T-helper 22 cell (primary cell): Measurements from ENCODE around the gene PRKN.
"Not testable (repeated sequence)": the region's sequence is repeated elsewhere in the genome, so short reads cannot be mapped to it uniquely, and the experiment has no call there.

Source experiments
- DNase-seq: peaks from one replicate; pipeline ENCODE4 v3.0.0-alpha.2; 2020; ENCODE audit warnings: low read depth

PRKN gene

DNA sequence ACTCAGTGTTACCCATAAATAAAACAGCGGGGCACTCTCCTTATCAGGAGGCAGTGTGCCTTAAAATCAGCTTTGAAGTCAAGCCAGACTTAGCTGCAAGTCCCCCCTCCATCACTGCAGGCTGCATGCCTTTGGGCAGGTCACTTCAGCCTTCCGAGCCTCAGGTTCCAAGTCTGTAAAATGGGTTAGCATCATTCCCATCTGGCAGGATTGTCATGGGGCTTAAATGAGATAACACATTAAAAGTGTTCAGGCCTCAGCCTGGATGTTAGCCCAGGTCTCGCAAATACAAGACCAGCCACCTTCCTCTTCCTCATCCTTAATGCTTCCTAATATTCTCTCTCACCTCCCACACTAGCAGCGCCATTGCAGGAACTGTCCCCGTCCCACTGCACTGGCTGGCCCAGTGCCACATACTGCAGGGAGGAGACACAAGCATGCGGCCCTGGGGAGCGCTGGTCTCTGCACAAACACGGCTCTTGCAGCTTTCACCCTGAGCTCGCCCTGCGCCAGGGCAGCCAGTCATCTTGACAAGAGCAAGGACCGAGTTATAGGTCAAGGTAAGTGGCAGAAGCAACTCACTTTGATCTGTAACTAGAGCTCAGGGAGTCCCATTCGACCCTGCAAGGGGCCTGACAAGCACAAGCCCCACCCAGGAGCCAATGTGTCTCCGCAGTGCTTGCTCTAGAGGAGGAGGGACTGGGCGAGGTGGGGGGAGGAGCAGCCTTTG is 889.1 kb downstream of the PRKN start:
- DNase-seq, result no peak

DNA sequence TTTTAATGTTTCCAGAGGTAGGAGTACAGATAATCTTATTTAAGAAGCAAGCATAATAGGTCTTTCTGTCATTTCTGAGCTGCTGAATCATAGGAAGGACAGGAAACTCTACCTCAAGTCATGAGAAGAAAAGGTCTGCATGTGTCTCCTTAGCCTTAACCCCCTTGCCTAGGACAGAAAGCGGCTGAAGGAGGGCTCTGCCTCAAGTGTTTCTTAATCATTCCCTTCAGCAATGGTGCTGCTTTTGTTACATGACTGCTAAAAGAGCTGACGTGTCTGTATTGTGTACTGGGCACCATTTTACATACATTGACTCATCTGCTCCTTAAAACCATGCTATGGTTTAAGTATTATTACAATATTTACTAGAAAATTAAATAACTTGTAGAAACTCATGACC is 889.7 kb downstream of the PRKN start:
- DNase-seq, result no peak

DNA sequence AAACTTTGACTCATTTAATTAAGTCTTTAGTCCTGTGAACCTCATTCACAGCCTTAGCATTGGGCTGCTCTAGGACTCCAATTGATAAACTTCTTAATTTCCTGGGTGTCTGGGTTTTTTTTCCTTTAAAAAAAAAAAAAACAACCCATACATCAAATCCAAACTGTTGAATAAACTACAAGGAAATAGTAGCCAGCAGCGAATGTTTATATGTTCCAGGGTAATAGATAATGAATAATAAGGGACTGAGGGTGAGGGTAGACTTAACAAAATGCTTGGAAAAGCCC is 890.2 kb downstream of the PRKN start:
- no peak for DNase-seq

DNA sequence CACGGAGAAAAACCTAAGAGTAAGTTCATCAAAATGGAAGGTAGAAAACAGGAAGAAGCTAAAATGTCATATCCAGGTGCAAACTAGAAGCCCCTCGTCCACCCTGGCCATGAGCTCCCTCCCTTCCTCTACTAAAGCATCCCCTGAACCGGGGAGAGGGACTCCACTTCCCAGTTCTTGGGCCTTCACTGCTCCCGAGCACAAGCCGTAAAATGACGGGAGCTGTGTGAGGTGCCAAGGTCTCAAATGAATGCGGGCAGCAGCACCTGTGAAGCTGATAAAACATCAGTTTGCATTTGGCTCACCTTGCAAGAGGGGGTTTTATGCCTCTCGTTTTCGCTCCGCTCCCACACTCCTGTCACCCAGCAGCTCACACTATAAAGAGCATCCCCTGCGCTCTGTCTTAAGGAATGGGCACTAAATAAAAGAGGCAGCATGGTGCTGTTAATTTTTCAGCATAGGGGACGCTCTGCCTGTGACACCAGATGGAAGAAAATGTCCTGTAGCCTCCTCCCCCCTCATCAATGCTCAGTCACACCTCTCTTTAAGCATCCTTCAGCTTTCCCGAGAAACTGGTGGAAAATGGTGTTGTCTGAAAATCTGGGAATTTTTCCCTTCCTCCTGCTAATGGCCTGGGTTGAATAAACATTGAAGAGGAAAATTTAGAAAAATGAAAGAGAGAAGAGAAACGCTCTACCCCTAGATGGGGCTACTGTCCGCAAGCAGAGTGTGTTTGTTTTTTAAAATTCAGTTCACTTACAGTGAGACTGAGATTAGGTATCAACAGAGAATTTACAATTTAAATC is 890.7 kb downstream of the PRKN start:
- no peak for DNase-seq

DNA sequence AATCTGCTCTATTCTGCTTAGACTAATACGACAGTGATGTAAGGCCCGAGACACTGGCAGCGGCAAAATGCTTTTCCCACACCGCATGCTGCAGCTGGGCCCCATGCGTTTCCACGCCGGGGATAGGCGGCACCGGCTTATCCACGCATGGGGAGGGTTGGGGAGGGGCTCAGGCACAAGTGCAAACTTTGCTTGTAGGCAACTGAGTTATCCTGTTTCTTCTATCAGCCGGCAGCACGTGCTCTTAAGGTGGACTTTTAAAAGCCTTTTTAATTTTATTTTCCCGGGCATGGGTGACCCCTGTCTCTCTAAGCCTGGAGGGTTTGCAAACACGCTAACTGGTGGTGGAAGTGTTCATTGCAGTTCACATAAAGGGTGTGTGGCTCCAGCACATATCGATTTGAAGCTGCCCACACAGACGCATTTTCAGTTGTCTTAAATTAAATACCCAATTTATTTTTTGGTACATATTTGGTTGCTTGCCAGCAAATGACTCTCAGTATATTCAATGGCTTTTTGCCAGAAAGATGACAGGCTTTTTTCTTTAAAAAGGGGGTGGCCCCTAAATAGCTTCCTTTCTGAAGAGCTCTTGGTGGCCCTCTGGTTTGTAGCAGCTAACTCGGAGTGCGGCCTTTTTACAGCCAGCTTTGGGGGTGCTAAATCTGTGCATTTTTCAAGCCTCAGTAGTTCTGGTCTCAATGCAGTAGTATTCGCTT is 891.9 kb downstream of the PRKN start:
- DNase-seq, result no peak

DNA sequence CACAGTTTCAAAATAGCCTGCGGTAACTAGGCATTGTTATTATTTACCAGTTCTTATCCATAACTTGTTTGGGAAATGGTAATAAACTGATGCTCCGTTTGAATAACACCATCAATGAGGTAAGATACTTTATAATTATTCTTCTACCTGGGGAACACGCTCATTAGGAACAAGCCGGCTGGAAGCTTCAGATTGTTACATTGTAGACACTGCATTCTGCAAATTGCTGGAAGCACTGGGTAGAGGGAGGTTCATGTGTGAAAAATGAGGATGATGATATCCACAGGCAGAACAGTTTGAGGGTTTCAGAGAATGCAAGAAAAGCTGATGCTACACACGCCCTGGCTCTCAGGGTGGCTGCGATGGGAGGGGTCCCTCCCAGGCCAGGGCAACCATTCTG is 893.1 kb downstream of the PRKN start:
- DNase-seq, result no peak

DNA sequence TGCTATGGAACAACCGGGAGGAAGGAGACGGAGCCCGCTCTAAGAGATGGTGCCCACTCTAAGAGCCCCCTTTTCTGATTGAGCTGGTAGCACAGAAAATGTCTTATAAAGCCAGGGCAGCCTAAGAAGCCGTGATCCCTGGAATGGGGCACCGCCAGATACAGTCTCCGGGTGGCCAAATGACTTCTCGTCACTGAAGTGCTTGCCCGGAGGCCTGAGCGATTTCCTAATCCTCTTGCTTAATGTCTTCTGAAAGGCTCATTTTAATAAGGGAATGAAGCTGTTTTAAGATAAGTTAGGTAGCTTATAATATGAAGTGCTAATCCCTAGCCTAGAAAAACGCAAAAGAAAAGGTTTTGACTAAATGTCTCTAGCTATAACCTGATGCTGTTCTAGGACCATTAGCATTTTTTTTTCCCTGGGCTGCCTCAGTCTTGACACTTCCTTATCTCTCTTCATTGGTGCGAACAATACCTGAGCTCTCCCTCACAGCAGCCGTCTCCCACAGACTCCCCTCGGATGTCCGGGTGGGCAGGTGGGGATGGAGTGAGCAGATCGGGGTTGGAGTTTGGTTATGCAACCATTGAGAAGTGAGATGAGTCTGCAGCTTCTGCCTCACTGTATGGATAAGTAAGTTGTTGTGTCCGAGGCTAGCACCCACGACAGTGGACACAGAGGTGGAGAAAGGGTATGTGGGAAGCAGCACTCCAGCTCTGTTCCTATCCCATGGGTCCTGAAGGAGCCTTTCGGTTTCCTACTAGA is 894.3 kb downstream of the PRKN start:
- no peak for DNase-seq

DNA sequence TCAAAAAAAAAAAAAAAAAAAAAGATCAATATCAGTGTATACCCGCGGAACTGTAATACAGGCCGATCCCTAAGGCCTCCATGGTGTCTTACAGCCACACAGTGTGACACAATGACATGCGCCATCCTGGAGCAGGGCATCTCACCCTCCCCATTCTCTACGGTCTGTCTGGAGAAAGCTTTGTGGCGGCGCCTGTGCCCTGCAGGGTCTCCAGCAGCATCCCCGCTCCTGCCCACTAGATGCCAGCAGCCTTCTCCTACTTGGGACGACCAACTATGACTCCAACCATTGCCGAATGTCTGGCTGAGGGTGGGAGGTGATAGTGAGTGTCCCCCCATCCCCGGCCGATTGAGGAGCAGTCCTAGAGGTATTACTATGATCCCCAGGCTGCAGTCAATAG is 894.9 kb downstream of the PRKN start:
- no peak for DNase-seq

DNA sequence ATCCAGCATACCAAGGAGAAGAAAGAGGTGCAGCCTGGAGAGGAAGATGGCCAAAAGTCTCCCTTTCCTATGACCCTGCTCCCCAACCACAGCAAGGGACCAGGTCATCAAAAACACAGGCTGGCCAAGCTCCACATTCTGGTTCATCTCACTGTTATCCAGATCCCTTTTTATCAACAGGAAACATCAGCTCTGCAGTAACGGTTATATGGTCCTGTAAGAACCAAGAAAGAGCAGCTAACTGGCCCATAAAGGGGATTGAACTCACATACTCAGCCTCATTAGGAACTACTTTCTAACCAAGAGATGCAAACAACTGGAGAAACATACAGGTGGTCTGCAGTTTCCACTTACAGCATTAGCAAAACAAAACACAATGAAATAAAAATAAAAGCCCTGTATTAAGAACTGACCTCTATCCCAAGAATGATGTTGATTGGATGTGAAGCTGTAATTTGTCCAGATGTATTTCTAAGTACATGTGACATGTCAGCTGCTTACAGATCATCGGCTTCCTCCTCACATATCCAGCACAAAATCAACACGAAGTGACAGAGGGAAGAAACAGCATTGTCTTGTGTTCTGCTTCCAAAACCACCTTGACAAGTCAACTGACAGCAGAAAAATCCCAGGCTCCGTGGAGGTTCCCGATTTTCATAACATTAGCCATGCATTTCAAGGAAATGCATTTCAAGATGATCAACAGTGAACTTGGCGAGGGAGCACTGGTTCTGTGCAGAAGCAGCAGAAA is 896.5 kb downstream of the PRKN start:
- DNase-seq, result no peak

DNA sequence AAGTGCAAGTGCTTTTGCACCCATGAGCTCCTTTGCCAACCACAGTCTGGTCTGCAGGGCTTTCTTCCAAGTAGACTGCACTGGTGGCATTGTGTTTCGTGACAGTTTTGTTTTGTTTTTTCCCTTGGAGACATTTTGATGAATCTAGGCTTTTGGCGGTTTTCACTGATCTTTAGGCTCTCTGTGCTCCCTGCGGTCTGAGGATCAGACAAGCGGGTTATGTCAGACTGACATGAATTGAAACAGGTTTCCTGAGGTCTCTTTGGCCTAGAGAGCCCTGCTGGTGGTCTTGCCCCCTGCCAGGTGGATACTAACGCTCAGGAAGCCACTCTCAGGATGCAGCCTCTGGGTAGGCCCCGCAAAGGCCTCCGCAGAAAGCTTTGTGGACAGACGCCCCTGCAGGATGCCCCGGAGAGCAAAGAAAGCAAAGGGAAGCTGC is 898.3 kb downstream of the PRKN start:
- no peak for DNase-seq

DNA sequence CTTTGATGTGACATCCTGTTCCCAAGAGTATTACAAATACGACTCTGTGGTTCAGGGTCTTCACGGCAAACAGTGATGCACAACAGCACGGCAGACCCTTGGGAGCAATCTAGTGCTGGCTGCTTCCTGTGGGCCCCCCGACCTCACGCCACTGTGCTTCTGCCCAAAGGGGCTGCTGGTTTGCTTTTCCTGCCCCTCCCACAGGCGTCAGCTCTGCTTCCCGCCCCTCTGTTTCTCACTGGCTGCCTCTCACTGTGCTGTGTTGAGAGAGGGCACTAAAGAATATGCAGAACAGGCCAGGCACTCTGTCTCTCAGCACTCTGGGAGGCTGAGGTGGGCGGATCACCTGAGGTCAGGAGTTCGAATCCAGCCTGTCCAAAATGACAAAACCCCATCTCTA is 899.2 kb downstream of the PRKN start:
- DNase-seq, result no peak

DNA sequence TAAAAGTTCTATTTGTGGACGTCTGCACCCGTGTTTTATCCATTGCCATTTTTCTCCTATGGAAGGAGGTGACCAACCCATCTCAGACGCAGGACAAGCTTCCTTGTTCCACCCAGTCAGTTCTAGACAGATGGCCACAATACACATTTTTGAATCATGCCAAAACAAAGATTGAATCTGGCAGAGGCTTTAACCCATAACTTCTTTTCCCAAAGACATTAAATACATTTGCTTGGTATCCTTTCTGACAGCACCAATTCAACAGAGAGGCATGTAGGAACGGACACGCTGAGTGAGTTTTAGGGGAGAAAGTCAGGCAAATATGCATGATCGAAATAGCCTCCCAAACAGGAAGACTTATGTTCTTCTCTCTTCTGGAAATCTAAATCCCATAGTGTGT is 901.1 kb downstream of the PRKN start:
- no peak for DNase-seq

DNA sequence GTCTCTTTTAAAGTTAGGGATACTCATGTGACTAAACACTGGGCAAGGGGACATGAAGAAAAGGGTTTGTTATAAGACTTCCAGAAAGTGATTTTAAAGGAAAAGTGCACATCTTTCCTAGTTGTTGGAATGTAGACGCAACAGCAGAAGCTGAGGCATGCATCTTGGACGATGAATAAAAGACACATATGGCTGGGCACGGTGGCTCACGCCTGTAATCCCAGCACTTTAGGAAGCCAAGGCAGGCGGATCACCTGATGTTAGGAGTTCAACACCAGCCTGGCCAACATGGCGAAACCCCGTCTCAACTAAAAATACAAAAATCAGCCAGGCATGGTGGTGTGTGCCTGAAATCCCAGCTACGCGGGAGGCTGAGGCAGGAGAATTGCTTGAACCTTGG is 905.4 kb downstream of the PRKN start:
- not testable (repeated sequence) for DNase-seq

DNA sequence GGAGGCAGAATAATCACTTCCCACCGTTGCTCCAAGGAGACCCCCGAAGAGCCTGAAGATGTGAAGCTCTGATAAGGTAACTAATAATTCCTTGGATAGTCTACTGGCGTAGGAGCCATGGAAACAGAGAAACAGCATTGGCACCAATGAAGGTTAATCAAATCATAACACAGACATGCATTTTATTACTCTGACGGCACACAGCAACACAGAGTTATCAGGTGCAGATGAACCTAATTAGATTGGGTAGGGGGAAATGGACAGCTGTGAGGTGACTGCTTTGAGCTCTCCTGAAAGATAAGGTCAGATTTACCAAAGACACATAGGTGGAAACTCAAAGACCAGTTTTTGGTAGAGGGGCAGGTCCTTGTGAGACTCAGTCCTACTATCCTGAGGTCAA is 909.7 kb downstream of the PRKN start:
- no peak for DNase-seq

DNA sequence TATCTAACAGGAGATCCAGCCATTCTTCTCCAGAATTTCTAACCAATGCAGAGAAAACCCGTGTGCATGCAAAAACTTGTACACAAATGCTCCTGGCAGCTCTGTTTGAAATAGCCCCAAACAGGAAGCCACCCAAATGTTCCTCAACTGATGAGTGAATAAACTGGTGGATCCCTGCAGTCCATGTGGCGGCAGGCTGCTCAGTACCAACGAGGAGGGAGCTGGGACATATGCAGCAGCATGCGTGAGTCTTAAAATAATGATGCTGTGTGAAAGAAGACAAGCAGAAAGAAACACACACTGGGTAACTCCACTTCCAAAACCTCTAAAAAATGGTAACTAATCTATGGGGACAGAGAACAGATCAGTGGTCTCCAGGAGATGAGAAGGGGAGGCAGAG is 911.6 kb downstream of the PRKN start:
- DNase-seq, result no peak

DNA sequence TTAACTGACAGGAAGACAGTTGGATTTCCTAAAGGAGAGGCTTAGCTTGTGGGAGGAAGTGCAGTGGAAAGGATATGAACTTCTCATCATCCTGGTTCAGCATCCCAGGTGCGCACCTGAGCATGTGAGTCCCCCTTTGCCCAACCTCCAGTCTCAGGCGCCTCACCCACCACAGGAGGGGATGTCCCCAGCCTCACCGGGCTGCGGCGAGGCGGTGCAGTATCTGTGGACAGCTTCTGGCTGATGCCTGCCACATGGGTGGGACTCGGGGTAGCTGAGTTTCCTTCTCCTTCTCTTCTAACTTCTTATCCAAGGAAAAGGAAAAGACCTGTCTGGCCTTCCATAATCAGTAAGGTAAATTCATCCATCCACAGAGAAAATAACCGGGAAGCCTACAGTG is 914.4 kb downstream of the PRKN start:
- DNase-seq, result no peak

DNA sequence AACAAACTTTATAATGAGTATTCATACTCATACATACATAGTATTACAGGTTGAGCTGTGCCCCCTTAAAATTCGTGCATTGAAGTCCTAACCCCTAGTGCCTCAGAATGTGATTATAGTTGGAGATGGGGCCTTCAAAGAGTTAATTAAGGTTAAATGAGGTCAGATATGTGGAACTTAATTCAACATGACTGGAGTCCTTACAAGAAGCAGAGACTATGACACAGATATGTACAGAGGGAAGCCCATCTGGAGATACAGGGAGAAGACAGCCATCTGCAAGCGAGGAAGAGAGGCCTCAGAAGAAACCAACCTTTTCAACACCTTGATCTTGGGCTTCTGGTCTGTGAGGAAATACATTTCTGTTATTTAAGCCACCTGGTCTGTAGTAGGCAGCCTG is 917.6 kb downstream of the PRKN start:
- no peak for DNase-seq

DNA sequence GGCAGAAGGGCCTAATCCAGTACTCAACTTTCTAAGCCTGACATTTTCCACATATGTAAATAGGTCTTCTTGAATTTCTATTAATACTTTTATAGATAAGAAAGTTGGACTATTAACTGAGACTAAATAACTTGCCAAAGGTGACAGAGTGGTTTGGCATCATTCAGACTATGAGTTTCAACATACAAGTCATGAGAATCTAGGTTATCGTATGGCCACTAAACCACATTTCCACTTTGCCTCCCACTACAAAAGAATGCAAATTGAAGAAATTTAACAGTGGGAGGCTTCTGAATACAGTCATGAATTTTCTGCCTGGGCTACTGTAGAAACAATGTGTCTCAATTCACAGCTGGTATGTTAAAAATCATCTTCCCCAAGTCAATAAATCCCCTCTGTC is 922.7 kb downstream of the PRKN start:
- no peak for DNase-seq

DNA sequence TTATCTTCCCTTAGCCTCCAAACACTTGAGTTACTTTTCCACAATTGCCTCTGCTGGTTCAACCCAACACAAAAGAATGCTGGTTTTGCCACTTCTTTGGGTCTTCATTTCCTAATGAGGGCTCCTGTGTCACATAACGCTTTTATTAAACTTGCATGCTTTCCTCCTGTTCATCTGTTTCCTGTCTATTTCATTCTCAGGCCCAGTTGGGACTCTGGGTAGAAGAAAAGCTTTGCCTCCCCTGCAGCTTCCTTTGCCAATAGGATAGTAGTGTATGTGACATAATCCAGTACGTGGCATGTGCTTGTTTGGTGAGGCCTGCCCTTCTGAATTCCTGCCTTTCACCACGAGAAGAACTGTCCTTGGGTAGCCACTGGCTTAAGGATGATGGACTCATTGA is 924.4 kb downstream of the PRKN start:
- no peak for DNase-seq

DNA sequence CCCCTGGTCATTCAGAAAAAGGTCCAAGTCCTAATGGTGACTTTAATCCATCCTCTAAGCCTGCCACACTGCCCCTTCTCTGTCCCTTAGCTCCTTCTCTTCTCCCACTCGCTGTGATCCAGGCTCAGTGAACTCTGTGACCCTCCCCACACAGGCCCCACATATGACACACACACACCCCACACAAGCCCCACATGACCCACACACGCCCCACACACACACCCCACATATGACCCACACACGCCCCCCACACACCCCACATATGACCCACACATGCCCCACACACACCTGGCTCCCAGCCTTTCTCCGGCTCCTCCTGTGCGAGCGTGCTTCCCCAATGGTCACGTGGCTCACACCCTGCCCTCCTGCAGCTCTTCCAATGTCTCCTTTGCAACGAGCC is 925.3 kb downstream of the PRKN start:
- DNase-seq, result no peak

DNA sequence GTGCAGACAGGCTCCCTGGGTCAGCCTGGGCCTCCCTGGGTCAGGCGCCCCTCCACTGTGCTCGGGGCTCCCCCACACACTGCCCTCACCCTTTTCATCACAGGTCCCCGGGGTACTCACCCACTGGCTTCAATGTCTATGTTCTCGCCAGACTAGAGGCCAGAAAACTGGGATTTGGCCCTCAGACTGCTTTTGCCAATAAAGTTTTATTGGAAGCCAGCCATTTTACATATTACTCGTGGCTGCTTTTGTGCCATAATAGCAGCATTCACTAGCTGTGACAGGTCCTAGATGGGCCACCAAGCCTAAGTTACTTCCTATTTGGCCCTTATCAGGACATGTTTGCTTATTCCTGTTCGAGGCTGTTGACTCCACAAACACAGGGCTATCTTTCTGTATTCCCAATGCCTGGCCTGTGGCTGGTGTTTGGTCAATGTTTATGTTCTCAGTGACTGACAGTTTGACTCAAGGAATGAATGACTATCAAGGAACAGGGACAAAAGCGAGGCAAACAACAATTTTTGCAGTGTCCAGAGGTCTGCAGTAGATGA is 928.6 kb downstream of the PRKN start:
- DNase-seq, result no peak

DNA sequence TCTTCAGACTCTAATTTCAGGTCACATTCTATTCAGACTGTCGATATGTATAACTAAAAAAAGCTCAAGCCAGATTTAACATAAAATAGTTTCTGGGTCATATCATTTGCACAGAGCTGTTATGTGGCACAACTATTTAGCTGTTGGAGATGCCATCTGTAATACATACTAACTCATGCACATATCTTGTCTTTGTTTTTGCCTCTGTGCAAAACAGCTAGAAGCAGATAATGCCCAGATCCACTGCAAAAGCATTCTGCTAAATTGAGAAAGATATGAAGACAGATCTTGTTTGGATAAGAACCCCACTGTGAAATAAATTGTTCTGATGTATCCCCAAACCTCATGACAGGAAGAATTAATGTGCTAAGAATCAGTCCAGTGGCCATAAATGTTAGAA is 930.9 kb downstream of the PRKN start:
- DNase-seq, result no peak
